GM18907 (cell line): ENCODE data around the gene ILK.
A peak's percentile ranks its signal among the peaks of the same experiment; 100 is the strongest.

ENCODE experiments used
- ATAC-seq: cut with Tn5 transposase; IDR thresholded peaks from one replicate; pipeline ENCODE4 v1.9.1; 2021; ENCODE audit warnings: mild to moderate bottlenecking, moderate library complexity; ENCODE audit not compliant: unreplicated experiment

The ILK gene

GRCh38 chr11:6572215-6572614 is 31.4 kb upstream of the ILK start:
- no peak for ATAC-seq

GRCh38 chr11:6574816-6575715 is 28.5 kb upstream of the ILK start:
- ATAC-seq: no peak

GRCh38 chr11:6576471-6577373 is 26.9 kb upstream of the ILK start:
- ATAC-seq: no peak

- ATAC-seq: no peak
These were observed 25.4 kb upstream of the ILK start for GRCh38 chr11:6578134-6578533.

- ATAC-seq: no peak
These were observed 23.9 kb upstream of the ILK start for GRCh38 chr11:6579681-6580080.

DNA sequence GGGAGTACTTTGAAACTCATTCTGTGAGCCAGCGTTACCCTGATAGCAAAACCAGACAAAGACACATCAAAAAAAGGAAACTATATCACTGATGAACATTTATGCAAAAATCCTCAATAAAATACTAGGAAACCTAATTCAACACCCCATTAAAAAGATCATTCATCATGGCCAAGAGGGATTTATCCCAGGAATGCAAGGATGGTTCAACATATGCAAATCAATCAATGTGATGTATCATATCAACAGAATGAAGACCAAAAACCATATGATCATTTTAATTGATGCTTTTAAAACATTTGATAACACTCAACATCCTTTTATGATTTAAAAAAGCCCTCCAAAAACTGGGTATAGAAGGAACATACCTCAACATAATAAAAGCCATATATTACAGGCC is 20.0 kb upstream of the ILK start:
- ATAC-seq: no peak

DNA sequence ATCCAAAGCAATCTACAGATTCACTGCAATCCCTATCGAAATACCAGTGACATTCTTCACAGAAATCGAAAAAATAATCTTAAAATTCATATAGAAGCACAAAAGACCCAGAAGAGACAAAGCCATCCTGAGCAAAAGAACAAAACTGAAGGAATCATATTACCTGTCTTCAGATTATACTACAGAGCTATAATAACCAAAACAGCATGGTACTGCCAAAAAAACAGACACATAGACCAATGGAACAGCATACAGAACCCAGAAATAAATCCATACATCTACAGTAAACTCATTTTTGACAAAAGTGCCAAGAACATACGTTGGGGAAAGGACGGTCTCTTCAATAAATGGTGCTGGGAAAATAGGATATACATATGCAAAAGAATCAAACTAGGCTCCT is 19.0 kb upstream of the ILK start:
- ATAC-seq: no peak

DNA sequence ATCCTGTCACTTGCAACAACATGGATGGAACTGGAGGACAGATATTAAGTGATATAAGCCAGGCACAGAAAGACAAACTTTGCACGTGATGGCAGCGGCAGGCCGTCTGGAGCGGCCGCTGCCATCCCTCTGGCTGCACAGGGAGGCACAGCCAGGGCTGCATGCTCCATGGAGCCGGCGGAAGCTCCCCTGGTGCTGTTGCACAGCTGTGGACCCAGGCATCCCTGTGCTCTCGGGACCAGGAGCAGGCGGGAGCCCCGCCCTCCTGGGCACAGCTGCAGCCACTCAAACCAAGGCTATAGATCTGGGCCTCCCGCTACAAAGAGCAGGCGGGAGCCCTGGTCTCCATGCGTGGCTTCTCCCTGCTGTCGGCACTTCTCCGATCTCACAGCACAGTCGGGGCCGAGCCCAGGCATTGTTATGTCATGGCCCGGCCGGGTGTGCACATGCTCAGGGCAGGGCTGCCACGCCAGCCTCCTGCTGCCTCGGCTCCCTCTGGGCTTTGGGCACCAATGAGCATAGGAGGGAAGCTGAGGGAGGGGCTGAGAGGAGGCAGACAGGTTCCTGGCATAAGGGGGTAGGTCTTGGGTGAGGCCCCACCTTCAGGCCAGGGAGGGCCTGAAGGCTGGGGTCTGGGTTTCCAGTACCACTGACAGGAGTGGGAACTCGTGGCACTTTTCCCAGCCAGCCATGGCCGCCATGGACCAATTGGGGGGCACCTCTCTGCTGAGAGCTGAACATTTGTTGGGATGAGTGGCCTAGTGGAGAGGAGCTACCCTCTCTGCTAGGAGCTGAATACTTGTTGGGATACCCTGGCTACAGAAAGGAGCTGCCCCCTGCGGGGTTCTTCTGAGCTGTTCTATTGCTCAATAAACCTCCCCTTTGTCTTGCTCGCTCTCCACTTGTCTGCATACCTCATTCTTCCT is 16.9 kb upstream of the ILK start:
- no peak for ATAC-seq

GRCh38 chr11:6587360-6587953 is 16.1 kb upstream of the ILK start:
- ATAC-seq: no peak

DNA sequence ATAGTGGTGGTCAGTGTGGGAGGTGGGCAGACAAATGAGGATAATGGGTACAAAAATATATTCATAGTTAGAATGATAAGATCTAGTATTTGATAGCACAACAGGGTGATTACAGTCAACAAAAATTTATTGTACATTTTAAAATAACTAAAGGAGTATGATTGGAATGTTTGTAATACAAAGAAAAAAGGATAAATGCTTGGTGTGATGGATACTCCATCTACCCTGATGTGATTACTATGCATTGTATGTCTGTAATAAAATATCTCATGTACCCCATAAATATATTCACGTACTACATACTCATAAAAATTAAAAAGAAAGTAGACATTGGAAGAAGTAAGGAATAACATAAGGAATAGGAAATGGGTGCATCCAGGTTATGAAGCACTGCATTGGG is 15.6 kb upstream of the ILK start:
- ATAC-seq: no peak

GRCh38 chr11:6594142-6594768 is 9.3 kb upstream of the ILK start:
- ATAC-seq: no peak

DNA sequence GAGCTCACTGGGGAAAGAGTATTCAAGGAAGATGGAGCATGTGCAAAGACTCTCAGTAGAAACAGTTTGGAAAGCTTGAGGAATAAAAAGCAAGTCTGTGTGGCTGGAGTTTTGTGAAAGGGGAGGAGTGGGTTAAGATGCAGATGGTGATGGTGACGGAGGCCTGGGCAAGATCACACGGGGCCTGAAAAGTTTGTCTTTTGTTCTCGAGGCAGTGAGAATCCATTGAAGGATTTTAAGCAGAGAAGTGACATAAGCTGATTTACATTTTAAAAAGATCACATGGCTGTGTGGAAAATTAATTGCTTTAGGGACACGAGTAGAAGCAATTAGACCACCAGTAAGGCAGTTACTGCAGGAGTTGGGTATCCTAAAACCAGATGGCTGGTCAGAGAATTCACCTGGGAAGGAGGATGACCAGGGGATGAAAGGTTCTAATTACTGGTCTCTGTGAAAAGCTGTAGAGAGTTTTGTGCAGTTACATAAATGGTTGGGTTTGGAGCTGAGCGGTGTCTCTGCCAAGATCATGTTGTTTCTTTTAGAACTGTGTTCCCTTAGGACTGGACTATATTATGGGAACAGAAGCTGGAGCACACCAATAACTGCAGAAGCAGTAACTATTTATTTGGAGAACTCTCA is 7.2 kb upstream of the ILK start:
- no peak for ATAC-seq

GRCh38 chr11:6598555-6598954 is 5.0 kb upstream of the ILK start:
- no peak for ATAC-seq

DNA sequence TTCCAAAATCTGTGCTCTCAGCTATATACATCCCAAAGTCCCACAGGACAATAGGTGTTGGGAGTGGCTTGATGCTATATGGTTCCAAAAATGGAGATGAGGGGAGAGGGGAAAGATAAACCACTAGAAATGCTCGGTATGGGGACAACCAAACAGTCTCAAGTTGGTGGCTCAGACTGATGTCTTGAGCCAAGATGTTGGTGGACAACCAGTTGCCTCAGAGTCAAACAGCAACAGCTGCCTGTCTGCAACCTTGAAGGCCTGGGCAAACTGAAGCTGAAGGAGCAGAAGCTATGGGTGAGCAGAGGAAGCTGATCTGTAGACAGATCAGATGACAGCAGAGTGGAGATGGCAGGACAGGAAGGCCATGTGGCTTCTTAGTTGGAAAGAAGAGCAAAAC is 4.1 kb upstream of the ILK start:
- ATAC-seq: no peak

DNA sequence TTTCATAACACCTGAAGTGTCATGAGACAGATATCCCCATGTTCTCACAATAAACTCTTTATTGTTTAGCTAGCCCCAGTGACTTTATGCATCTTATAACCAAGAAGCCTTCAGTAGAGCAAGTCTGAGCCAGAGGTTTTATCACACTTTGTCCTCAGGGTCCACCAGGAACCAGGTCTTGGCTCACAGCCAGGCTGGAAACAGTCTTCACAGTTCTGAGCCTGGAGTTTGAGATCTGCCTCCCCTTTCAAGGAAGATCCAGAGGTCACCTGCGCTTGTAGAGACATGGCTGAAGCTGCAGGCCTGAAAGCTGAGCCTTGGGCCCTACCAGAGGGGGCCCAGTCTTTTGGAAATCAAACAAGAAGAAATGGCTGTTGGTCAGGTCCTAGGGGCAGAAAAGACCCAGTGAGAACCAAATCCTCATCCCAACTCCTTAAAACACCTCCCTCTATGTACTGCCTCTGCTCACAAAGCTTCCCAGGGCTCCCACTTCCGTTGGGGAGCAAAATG is 3.6 kb upstream of the ILK start:
- ATAC-seq: no peak

- no peak for ATAC-seq
These were observed 2.5 kb upstream of the ILK start for GRCh38 chr11:6601041-6601461.

- ATAC-seq: no peak
These were observed 1.3 kb upstream of the ILK start for GRCh38 chr11:6602096-6602940.

GRCh38 chr11:6604081-6604626 is 580 bp downstream of the ILK start:
- peak; percentile 41 for ATAC-seq
